ENCODE measurements around the gene TUBB4A.

TUBB4A gene

GRCh38 chr19:6475321-6476108, 26.6 kb downstream of the TUBB4A start:
- Histone ChIP-seq H3K4me2 (ENCODE audit: insufficient read depth, low read length, poor library complexity, severe bottlenecking) (peak overlapping the region; percentile 60), H3K79me1 (ENCODE audit: low read depth, low read length) (peaks cover 2% of the 10 kb centered on the region), H2BK120ac (ENCODE audit: low read depth, low read length) (no peak overlapping the region), H3K18ac (ENCODE audit: low read length) (peak overlapping the region; percentile 91), H4K91ac (ENCODE audit: low read depth, low read length, poor library complexity) (no peak overlapping the region), H3K9me3 (replicated peaks in 1 of 2; ENCODE audit: control insufficient read depth in 2 of 2, insufficient read depth in 1 of 2, low read depth in 1 of 2, low read length in 2 of 2) (peaks cover 0 to 5% of the 10 kb centered on the region in 2 donors), H3K23ac (ENCODE audit: low read depth, low read length, poor library complexity) (peak overlapping the region; percentile 81), H2BK12ac (ENCODE audit: low read length) (peak overlapping the region; percentile 22), H3K9ac (ENCODE audit: low read depth, low read length, poor library complexity) (peak overlapping the region; percentile 50), H3K4me1 (ENCODE audit: control insufficient read depth in 2 of 2, insufficient read depth in 1 of 2, low read depth in 1 of 2, low read length in 2 of 2) (peaks cover 4 to 13% of the 10 kb centered on the region in 2 donors), H3K36me3 (replicated peaks in 1 of 2; ENCODE audit: control insufficient read depth in 2 of 2, insufficient read depth in 2 of 2, low read length in 2 of 2) (no peaks in the 10 kb centered on the region), H3K27me3 (ENCODE audit: control insufficient read depth in 3 of 3, insufficient read depth in 3 of 3, low read depth in 1 of 3, low read length in 3 of 3) (peaks cover 3 to 51% (median 18%) of the 10 kb centered on the region in 3 experiments), H3K27ac (replicated peaks; ENCODE audit: low read length) (no peak overlapping the region), H4K8ac (ENCODE audit: low read depth, low read length) (peak overlapping the region; percentile 23), H2BK15ac (ENCODE audit: low read length) (peak overlapping the region; percentile 96), H3K4ac (ENCODE audit: low read length) (no peak overlapping the region), H2AK5ac (ENCODE audit: low read depth, low read length) (peak overlapping the region; percentile 94), H2BK5ac (ENCODE audit: low read length) (no peak overlapping the region), H3K4me3 (ENCODE audit: low read length in 2 of 2) (peak overlapping the region in 1 of 2 donors; percentile 72), H3K14ac (ENCODE audit: low read length) (peak overlapping the region; percentile 63), H2AFZ (ENCODE audit: low read length) (peak overlapping the region; percentile 84)
- no CpG with 5 or more reads among the region's 52 CpGs for WGBS, 2 donors (ENCODE audit: extremely low coverage in 2 of 2, insufficient read length in 2 of 2, insufficient replicate concordance in 1 of 2)
- no peak for DNase-seq (ENCODE audit: low spot score)

- Histone ChIP-seq H3K4me3 (ENCODE audit: low read length in 2 of 2) (no peak overlapping the region), H4K8ac (ENCODE audit: low read depth, low read length) (no peak overlapping the region), H4K91ac (ENCODE audit: low read depth, low read length, poor library complexity) (no peak overlapping the region), H2AK5ac (ENCODE audit: low read depth, low read length) (no peak overlapping the region), H3K4ac (ENCODE audit: low read length) (no peak overlapping the region), H2BK120ac (ENCODE audit: low read depth, low read length) (no peak overlapping the region), H3K36me3 (replicated peaks in 1 of 2; ENCODE audit: control insufficient read depth in 2 of 2, insufficient read depth in 2 of 2, low read length in 2 of 2) (no peaks in the 10 kb centered on the region), H2BK15ac (ENCODE audit: low read length) (no peak overlapping the region), H3K4me1 (ENCODE audit: control insufficient read depth in 2 of 2, insufficient read depth in 1 of 2, low read depth in 1 of 2, low read length in 2 of 2) (peaks cover 4 to 13% of the 10 kb centered on the region in 2 donors), H3K23ac (ENCODE audit: low read depth, low read length, poor library complexity) (no peak overlapping the region), H3K4me2 (ENCODE audit: insufficient read depth, low read length, poor library complexity, severe bottlenecking) (no peak overlapping the region), H3K18ac (ENCODE audit: low read length) (no peak overlapping the region), H3K9ac (ENCODE audit: low read depth, low read length, poor library complexity) (no peak overlapping the region), H2BK12ac (ENCODE audit: low read length) (no peak overlapping the region), H3K27me3 (ENCODE audit: control insufficient read depth in 3 of 3, insufficient read depth in 3 of 3, low read depth in 1 of 3, low read length in 3 of 3) (peaks cover 3 to 39% (median 18%) of the 10 kb centered on the region in 3 experiments), H3K14ac (ENCODE audit: low read length) (no peak overlapping the region), H2AFZ (ENCODE audit: low read length) (no peak overlapping the region), H3K9me3 (replicated peaks in 1 of 2; ENCODE audit: control insufficient read depth in 2 of 2, insufficient read depth in 1 of 2, low read depth in 1 of 2, low read length in 2 of 2) (peaks cover 0 to 5% of the 10 kb centered on the region in 2 donors), H2BK5ac (ENCODE audit: low read length) (no peak overlapping the region), H3K27ac (replicated peaks; ENCODE audit: low read length) (no peak overlapping the region), H3K79me1 (ENCODE audit: low read depth, low read length) (peaks cover 2% of the 10 kb centered on the region)
- no CpG with 5 or more reads among the region's 9 CpGs for WGBS, 2 donors (ENCODE audit: extremely low coverage in 2 of 2, insufficient read length in 2 of 2, insufficient replicate concordance in 1 of 2)
- no peak for DNase-seq (ENCODE audit: low spot score)
Observed at GRCh38 chr19:6473647-6474046, 28.5 kb downstream of the TUBB4A start.

GRCh38 chr19:6472713-6473112, 29.4 kb downstream of the TUBB4A start:
- Histone ChIP-seq H3K4ac (ENCODE audit: low read length) (no peak overlapping the region), H2BK15ac (ENCODE audit: low read length) (no peak overlapping the region), H3K18ac (ENCODE audit: low read length) (peak overlapping the region; percentile 19), H3K27ac (replicated peaks; ENCODE audit: low read length) (no peak overlapping the region), H4K91ac (ENCODE audit: low read depth, low read length, poor library complexity) (no peak overlapping the region), H2BK120ac (ENCODE audit: low read depth, low read length) (no peak overlapping the region), H2BK5ac (ENCODE audit: low read length) (no peak overlapping the region), H2AFZ (ENCODE audit: low read length) (no peak overlapping the region), H3K4me2 (ENCODE audit: insufficient read depth, low read length, poor library complexity, severe bottlenecking) (no peak overlapping the region), H2AK5ac (ENCODE audit: low read depth, low read length) (no peak overlapping the region), H3K4me3 (ENCODE audit: low read length in 2 of 2) (no peak overlapping the region), H4K8ac (ENCODE audit: low read depth, low read length) (no peak overlapping the region), H3K9me3 (replicated peaks in 1 of 2; ENCODE audit: control insufficient read depth in 2 of 2, insufficient read depth in 1 of 2, low read depth in 1 of 2, low read length in 2 of 2) (peaks cover 0 to 5% of the 10 kb centered on the region in 2 donors), H3K14ac (ENCODE audit: low read length) (no peak overlapping the region), H3K79me1 (ENCODE audit: low read depth, low read length) (peaks cover 2% of the 10 kb centered on the region), H3K9ac (ENCODE audit: low read depth, low read length, poor library complexity) (no peak overlapping the region), H3K4me1 (ENCODE audit: control insufficient read depth in 2 of 2, insufficient read depth in 1 of 2, low read depth in 1 of 2, low read length in 2 of 2) (peaks cover 4 to 13% of the 10 kb centered on the region in 2 donors), H3K36me3 (replicated peaks in 1 of 2; ENCODE audit: control insufficient read depth in 2 of 2, insufficient read depth in 2 of 2, low read length in 2 of 2) (no peaks in the 10 kb centered on the region), H3K23ac (ENCODE audit: low read depth, low read length, poor library complexity) (no peak overlapping the region), H2BK12ac (ENCODE audit: low read length) (no peak overlapping the region), H3K27me3 (ENCODE audit: control insufficient read depth in 3 of 3, insufficient read depth in 3 of 3, low read depth in 1 of 3, low read length in 3 of 3) (peaks cover 3 to 49% (median 18%) of the 10 kb centered on the region in 3 experiments)
- DNase-seq (ENCODE audit: low spot score), result no peak
- no CpG with 5 or more reads among the region's 4 CpGs for WGBS, 2 donors (ENCODE audit: extremely low coverage in 2 of 2, insufficient read length in 2 of 2, insufficient replicate concordance in 1 of 2)

- no peak overlapping the region for H3K4me3 ChIP-seq (ENCODE audit: low read length in 2 of 2)
- DNase-seq (ENCODE audit: low spot score), result no peak
- H3K9ac ChIP-seq (ENCODE audit: low read depth, low read length, poor library complexity), result no peak overlapping the region
- no peak overlapping the region for H3K14ac ChIP-seq (ENCODE audit: low read length)
- no peak overlapping the region for H2BK5ac ChIP-seq (ENCODE audit: low read length)
- no peak overlapping the region for H3K27ac ChIP-seq (replicated peaks; ENCODE audit: low read length)
- no peak overlapping the region for H3K18ac ChIP-seq (ENCODE audit: low read length)
- no CpG with 5 or more reads among the region's 14 CpGs for WGBS, 2 donors (ENCODE audit: extremely low coverage in 2 of 2, insufficient read length in 2 of 2, insufficient replicate concordance in 1 of 2)
- H2BK15ac ChIP-seq (ENCODE audit: low read length), result no peak overlapping the region
- H2AK5ac ChIP-seq (ENCODE audit: low read depth, low read length), result no peak overlapping the region
- H4K8ac ChIP-seq (ENCODE audit: low read depth, low read length), result no peak overlapping the region
- H2AFZ ChIP-seq (ENCODE audit: low read length), result no peak overlapping the region
- H3K36me3 ChIP-seq (replicated peaks in 1 of 2; ENCODE audit: control insufficient read depth in 2 of 2, insufficient read depth in 2 of 2, low read length in 2 of 2), result no peaks in the 10 kb centered on the region
- no peak overlapping the region for H4K91ac ChIP-seq (ENCODE audit: low read depth, low read length, poor library complexity)
- H3K4me1 ChIP-seq (ENCODE audit: control insufficient read depth in 2 of 2, insufficient read depth in 1 of 2, low read depth in 1 of 2, low read length in 2 of 2), result peaks cover 4 to 9% of the 10 kb centered on the region in 2 donors
- H2BK120ac ChIP-seq (ENCODE audit: low read depth, low read length), result no peak overlapping the region
- peaks cover 2% of the 10 kb centered on the region for H3K79me1 ChIP-seq (ENCODE audit: low read depth, low read length)
- no peak overlapping the region for H3K4ac ChIP-seq (ENCODE audit: low read length)
- H3K9me3 ChIP-seq (replicated peaks in 1 of 2; ENCODE audit: control insufficient read depth in 2 of 2, insufficient read depth in 1 of 2, low read depth in 1 of 2, low read length in 2 of 2), result peaks cover 0 to 3% of the 10 kb centered on the region in 2 donors
- no peak overlapping the region for H3K23ac ChIP-seq (ENCODE audit: low read depth, low read length, poor library complexity)
- no peak overlapping the region for H2BK12ac ChIP-seq (ENCODE audit: low read length)
- H3K4me2 ChIP-seq (ENCODE audit: insufficient read depth, low read length, poor library complexity, severe bottlenecking), result no peak overlapping the region
- peaks cover 3 to 53% (median 15%) of the 10 kb centered on the region in 3 experiments for H3K27me3 ChIP-seq (ENCODE audit: control insufficient read depth in 3 of 3, insufficient read depth in 3 of 3, low read depth in 1 of 3, low read length in 3 of 3)
Observed at GRCh38 chr19:6471076-6471475, 31.0 kb downstream of the TUBB4A start.
